Inflammatory macrophage treated with lipopolysaccharide for 4 hours (primary cell): ENCODE results near the gene PPP1R9B.

Experiments
- DNase-seq: peaks from one replicate; pipeline ENCODE4 v3.0.0-alpha.2; 2020

PPP1R9B gene

DNA sequence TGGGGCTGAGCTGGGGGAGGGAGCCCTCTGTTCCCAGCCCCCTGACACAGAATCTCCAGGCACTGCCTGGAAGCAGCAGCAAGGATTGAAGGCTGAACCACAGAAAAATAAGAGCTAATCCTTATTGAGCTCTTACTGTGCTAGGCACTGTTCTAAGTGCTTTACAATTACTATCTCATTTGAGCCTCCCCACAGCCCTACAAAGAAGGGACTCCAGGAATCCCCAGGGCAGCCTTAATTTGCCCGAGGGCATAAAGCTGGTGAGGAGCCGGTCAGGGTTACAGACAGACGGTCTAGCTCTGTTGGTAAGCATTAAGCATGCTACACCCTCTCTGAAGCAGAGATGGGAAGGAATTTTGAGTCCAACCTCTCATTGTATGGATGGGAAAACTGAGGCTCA lies 27.5 kb downstream of the PPP1R9B start:
- no peak for DNase-seq

DNA sequence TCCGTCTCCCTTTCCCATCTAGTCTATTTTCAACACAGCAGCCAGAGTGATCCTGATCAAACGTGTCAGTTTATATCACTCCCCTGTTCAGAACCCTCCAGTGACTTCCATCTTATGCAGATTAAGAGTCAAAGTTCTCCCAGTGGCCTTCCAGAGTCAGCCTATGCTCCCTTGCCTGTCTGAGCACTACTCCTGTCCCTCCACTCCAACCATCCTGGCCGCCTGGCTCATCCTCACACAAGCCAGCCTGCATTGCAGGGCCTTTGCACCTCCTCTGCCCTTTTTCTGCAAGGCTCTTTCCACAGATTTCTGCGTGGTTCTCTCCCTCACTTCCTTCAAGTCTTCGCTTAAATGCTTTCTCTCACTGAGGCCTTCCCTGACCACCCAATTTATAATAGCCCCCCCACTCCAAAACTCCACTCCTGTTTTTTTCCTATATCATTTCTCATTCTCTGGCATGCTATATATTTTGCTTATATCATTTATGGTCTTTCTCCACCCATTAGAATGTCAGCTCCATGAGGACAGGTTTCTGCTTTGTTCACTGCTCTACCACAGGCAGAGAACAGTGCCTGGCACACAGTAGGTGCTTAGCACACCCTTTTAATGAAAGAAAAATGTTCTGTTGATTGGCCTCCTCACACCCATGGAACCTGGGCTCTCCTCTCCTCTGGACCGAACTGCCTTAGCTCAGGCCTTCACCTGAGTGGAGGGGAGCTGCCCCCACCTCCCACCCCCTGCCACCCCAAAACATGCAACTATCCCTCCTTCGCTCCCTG lies 29.8 kb downstream of the PPP1R9B start:
- DNase-seq = no peak

DNA sequence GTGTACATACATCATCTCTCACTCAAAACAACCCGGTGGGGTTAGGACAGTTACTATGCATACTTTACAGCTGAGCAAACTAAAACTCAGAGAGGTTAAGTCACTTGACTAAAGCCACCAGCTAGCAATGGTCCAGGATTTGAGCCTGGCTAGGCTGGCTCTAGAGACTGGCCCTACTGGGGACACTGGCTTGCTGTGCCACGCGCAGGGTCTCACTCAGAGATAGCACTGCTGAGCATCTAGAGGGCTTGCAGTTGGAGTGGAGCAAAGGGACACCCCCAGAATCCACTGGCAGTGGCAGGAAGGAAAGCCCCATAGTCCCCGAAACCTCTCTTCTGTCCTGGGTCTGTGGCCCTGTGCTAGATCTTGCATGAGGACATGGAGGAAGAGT lies 31.7 kb downstream of the PPP1R9B start:
- no peak for DNase-seq

DNA sequence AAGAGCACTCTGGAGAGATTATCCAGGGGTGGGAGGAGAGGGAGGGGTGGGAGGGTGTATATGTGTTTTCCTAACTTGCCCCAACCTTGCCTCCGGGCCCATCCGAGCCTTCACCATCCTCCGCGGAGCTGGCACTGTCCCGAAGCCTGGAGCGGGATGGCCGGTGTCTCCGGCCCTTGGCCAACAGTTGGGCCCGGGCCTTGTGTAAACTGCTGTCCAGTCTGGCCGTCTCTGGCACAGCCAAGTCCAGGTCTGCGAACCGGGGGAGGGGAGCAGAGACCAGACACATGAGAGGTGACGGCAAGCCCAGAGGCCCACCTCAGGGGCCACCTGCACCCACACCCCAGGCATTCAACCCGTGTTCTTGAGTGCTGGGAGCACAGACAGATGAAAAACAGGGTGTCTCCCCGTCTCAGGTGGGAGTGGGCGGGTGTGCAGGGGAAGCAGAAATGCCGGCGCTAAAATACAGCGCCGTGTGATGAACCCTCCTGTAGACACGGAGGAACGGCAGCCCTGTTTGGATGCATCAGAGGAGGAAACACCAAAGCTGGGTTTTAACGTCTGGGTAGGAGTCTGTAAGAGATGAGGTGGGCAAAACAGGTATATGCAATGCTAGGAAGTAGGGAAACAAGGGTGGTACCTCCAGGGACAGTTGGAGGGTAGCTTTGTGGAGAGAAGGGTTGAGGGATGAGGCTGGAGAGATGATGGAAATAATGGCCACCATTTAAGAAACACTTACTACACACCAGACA lies 32.2 kb downstream of the PPP1R9B start:
- DNase-seq = no peak

DNA sequence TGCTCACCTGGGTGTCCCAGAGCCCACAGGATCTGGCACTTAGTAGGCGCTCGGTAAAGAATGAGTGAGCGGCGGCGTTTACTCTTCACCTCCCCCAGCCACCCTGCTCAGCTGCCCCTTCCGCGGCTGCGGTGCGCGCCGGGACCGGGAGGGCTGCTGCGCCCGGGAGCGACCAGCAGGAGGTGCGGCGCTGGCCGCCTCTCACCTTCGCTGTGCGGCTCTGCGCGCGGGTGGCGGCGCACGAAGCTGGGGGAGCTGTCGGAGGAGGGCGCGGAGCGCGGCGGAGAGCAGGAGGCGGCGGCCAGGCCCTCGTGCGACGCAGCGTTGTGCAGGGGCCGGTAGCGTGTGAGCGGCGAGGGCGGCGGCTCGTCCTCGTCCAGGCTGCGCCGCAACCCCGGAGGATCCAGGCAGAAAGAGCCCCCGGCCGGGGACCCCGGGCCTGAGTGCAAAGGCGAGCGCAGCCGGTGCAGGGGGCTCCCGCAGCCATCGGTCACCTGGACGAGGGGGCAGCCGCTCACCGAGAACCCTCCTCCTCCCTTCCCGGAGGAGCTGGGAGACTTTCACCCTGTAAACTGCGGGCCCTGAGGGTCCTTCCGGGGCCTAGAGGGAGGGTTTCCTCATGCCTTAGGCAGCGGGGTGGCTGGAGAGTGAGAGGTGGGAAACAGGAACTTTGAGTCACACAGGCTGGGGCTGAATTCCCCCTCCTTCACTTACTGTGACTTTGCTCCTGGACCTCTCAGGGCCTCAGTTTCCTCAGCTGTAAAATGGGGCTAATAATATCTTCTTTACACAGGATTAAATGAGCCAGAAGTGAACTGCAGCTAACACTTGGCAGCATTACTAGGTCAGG lies 33.0 kb downstream of the PPP1R9B start:
- peak; percentile 24 for DNase-seq

DNA sequence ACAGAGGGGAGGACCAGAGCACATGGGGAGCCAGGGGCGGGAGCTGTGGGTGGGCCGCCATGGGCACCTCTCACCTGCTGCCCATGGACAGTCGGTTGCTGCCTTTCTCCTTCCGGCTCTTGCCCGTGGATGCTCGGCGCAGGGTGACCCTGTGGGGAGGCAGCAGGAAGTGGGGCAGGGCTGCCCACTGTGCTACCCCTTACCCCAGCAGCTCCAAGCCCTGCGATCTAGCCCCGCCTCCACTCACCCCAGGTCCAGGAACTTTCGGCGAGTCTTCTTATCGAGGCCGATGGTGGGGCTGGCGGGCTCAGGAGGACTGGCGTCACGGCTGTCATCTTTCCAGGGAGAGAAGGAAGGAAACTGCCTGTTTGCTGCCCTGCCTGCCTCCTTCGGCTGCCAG lies 34.7 kb downstream of the PPP1R9B start:
- DNase-seq = no peak

DNA sequence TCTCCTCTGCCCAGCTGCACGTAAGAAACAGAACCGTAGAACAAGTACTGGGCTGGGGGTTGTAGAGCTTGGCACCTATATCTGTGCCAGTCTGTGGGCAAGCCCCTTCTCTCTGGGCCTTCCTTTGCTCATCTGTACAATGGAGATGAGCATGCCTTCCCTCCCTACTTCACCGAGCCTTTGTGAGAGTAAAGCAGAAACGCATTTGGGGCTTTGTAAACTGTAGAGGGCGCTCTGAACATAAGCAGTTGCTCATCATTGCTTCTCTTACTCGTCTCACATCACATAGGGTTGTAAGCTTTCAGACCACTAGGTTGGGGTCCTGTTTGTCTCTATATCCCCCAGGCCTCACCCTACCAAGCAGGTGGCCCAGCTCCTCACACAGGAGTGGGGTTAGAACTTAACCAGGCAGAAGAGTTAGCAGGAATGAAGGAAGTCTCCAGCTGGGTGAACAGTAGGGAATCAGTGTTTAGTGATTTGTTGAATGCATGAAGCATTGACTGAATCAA lies 35.6 kb downstream of the PPP1R9B start:
- DNase-seq = peak; percentile 82

DNA sequence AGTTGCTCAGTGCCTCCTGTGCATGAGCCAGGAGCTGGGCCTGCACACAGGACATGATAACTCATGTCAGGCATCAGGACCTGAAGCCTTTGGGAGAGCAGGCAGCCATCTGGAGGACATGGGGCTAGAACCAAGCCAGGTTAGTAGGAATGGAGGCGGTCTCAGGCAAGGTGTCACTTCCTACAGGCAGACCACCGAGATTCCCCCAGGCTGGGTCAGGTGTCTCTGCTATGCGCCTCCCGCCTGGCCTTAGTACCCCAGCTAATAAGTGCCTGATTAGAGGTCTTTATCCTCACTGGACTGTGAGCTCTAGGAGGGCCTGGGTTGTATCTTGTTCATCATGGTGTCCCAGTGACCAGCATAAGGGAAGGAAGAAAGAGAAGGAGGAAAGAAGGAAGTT lies 36.1 kb downstream of the PPP1R9B start:
- DNase-seq = no peak

DNA sequence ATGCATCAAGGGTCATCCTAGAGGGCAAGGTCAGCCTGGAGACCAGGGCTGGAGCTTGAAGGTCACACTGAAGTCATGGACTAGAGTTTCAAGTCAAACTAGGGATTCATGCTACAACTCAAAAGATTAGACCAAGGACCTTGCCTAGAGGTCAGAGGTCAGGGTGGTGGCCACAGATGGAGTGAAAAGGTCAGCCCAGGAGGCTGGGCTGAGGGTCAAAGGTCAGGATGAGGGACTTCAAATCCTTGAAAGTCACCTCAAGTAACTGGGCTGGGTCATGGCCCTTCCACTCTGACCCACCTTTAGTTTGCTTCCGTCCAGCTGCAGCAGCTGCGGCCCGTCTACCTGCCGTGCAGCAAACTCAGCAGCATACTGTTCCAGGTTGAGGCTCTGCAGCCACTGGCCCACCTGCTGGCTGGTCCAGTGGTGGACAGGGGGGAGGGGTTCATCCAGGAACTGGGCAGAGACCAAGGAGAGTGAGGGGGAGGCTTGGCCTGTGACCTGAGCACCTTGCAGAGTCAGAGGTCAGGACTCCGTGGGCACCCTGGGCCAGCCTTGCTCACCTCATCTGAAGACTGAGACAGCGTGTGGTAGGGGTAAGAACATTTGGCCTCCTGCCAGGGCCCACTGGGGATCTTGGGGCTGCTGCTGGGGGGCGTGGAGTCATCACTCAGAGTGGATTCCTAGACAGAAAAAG lies 36.7 kb downstream of the PPP1R9B start:
- DNase-seq = no peak

DNA sequence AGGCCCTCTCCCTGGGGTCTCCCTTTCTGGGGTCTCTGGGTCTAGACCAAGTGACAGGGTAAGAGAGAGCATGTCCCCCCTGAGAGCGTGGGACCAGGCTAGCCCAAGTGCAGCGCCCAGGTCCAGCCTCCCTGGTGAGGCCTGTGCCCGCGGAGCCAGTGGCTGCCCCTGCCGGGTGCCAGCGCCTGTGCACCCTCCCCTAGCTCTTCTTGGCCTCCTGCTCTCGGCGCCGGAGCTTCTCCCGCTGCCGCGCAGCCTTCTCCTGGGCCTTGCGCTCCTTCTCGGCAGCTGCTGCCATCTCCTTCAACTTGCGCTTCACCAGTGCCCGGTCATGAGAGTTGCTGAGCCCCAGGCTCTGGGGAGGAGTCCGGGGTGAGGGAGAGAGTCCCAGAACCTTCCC lies 37.8 kb downstream of the PPP1R9B start:
- no peak for DNase-seq

DNA sequence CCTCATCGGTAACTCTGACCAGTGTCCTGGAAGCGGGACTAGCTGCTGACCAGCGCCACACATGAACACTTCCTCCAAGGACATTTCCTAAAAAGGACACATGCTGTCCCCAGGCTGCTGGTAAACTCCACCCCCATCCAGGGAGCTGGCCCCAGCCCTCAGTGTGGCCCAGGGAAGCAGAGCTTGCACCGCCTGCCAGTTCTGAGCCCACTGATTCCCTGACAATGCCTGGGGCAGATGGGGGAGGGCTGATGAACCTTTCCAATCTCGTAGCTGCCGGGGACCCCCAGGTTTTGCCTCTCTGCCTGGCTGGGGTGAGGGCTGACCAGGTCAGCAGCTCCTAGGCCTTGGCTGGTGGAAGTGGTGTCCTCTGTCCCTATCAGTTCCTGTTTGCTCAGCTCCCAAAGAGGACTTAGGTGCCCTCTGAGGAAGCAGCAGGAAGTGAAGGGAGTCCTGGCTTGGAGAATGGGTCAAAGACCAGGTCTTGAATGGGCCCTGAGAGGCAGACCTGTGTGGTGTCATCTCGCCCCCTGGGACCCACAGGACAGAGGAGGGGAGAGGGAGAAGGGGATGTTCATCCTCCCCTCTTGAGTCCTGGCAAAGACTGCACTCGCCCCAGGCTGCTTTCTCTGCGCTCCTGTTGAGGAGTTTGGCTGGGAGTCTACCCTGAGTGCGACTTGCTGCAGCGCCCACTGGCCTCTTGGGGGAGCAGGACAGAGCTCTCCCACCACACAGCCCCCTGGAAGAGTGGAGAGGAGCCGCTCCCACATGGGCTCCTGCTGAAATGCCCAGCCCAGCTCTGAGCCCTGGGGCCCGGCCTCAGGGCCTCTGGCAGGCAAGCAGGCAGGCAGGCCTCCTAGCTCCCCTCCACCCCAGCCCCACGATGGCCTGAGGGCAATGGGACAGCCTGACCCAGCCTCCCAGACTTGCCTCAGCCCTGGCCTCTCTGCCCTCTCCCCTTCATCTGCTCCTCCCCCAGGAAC lies 38.5 kb downstream of the PPP1R9B start:
- DNase-seq = peak; percentile 8

DNA sequence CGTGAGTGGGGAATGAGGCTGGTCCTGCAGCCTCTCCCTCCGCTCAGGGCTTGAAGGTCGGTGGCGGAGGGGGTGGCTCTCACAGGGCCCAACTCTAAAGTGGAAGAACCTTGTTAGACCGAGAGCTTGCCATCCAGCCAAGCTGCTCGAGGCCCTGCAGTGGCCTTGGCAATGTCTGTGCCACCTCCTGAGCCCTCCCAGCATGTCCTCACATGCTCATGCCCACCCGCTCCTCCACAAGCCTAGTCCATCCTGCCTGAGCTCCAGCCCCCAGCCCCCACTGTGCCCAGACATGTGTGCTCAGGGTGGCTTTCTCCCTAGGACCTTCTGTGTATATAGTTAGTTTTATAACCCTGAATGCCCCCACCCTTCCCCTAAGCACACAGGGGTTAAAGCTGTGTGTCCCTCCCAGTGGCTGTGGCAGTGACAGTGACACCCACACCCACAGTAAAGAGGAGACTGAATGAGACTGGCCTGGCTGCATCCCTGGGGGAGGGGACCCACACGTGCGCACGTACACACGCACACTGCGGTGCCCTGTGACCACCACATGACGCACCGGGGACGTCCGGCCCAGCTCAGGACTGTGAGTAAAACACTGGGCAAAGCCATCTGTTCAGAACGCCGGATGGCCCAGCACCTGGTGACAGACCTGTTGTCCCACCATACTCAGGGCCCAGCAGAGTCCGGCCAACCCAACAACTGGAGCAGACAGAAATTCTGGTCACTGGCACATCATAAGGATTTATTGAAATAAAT lies 39.7 kb downstream of the PPP1R9B start:
- no peak for DNase-seq

DNA sequence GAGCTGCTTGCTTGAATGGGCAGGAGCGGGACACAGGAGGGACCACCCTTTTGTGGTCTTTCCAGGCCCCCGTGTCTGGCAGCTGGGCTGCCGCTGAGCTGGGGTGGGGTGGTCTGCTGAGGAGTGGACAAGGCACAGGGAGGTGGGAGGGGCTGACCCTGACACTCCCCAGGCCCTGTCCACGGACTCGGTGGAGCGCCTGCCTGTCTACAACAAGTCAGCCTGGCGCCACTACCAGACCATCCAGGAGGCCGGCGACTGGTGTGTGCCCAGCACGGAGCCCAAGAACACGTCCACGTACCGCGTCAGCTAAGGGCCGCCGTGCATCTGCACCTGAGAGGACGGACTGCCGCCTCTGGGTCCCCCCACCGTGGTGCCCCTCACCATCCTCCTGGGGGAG lies 40.7 kb downstream of the PPP1R9B start:
- no peak for DNase-seq

DNA sequence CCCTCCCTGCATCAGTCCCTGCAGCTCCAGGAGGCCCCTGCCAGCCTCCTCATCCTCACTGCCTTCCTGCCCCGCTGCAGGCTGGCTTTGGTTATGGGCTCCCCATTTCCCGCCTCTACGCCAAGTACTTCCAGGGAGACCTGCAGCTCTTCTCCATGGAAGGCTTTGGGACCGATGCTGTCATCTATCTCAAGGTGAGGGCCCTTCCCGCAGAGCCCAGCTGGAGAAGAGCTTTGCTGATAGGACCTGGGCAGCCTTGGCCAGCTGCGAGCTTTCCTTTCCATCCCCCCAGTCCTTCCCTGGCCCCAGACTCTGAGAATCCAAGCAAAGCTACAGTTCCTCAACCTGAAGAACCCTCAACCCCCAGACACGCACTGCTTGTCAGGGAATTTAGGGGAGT lies 41.3 kb downstream of the PPP1R9B start:
- no peak for DNase-seq

DNA sequence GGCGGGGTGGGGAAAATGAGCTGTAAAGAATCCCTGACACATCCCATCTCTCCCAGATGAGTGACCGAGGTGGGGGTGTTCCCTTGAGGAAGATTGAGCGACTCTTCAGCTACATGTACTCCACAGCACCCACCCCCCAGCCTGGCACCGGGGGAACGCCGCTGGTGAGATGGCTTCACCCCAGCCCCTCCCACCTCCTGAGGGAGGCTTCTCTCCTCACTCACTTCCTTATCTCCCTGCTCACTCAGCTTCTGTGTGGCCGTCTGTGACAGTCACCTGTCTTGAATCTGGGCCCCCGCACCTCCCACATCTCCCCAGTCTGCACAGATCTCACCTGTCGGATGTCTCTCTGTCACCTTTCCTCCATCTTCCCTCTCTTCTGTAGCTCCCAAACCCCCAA lies 41.9 kb downstream of the PPP1R9B start:
- no peak for DNase-seq

DNA sequence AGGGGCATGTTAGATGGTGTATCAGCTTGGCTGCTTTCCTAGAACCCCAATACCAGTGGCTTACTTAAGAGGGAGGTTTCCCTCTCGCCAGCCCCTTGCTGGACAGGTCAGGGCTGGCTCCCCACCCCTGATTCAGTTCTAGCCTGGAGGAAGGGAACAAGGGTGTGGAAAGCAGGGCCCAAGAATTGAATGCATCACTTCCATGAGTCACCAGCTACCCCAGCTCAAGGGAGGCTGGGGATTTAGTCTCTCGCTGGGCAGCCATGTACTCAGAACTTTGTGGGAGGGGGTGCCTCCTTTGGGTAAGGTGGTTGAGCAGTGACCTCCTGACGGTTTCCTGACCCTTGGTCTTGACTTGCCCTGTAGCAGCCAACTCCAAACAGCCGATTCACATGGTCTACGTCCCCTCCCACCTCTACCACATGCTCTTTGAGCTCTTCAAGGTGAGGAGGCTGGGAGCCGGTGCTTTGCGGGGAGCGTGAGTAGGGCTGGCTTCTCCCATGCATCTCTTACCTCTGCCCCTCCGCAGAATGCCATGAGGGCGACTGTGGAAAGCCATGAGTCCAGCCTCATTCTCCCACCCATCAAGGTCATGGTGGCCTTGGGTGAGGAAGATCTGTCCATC lies 42.6 kb downstream of the PPP1R9B start:
- no peak for DNase-seq

DNA sequence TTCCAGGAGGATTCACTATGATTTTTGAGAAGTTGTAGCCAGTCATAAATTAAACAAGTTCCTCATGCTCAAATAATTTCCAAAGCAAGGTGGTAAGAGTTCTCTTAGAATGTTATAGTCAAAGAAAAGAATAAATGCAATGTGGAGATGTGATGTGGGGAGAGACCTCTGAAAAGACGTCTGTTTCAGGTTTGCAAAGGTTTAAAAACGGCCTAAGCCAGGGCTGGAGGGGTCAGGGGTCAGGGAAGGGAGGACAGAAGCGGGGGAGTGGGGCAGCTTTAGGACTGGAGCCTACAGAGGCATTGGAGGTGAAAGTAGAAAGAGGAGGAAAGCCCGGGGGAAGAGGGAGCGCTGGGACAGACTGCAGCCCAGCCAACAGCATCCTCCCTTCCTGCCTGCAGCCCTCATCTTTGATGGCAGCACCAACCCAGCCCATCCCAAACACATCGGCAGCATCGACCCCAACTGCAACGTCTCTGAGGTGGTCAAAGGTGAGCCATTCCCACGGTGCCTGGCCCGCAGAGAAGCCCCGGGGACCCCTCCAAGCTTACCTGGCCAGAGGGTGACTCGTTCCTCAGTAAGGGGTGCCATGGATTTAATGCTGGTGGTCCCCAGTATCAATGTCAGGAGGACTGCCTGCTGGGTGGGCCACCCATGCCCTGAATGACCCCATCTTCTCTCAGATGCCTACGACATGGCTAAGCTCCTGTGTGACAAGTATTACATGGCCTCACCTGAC lies 43.9 kb downstream of the PPP1R9B start:
- DNase-seq = no peak

DNA sequence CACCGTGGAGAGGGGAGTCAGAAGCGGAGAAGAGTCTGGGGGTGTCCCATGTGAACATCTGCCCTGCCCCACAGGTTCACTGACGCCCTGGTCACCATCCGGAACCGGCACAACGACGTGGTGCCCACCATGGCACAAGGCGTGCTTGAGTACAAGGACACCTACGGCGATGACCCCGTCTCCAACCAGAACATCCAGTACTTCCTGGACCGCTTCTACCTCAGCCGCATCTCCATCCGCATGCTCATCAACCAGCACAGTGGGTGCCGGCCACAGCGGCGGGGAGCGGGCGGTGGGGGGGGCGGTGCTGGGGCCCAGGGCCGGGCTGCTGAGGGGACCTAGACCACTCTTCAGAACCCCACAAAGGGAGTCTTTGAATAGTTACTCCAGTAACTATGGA lies 44.7 kb downstream of the PPP1R9B start:
- DNase-seq = no peak

DNA sequence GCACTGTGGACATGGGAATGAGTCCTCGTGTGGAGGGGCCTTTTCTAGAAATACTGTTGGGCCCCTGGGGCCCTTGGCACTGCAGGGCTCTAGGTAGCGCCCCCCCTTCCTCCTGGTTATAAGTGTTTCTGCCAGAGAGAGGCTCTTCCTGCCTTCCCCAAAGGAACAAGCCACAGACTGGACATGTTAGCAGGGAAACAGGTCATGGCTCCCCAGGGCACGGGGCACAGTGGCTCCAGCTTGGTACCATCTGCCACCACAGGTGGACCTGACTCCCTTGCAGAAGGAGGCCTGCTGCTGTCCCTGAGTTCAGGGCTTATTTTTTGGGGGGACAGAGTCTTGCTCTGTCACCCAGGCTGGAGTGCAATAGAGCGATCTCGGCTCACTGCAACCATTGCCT lies 46.5 kb downstream of the PPP1R9B start:
- DNase-seq = no peak

DNA sequence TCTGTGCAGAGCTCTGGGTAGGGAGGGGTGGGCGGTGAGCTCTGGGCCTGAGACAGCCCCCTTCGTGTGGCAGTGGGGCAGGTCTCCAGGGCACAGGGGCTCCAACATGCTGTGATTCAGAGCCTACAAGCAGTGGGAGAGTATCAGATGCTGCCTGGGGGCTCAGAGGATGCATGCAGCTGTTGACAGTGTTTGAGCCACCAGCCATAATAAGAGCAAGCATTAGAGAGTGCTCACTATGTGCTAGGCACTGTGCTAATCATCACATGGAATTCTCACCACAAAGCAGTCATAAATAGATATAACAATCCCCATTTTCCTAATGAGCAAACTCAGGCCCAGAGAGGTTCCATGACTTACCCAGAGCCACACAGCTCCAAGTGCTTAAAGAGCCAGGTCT lies 47.2 kb downstream of the PPP1R9B start:
- DNase-seq = no peak
